ENCODE results near the gene TDRD12.

DNA sequence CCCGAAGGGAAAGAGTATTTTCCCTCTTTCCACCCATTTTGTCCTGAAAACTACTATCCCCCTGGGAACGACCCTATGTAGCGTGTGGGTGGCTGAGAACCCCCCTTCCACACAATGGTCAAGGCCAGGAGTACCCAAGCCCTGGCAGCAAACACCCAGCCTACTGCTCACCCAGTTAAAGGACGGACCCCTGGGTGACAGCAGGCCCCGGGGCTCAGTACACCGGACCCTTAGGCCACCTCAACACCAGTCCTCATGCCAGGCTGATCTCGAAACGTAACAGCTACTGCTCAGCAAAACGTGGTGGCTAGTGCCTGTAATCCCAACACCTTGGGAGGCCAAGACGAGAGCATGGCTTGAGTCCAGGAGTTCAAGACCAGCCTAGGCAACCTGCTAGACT lies 46.0 kb upstream of the TDRD12 start:
- TF ChIP-seq, protein P1, sequence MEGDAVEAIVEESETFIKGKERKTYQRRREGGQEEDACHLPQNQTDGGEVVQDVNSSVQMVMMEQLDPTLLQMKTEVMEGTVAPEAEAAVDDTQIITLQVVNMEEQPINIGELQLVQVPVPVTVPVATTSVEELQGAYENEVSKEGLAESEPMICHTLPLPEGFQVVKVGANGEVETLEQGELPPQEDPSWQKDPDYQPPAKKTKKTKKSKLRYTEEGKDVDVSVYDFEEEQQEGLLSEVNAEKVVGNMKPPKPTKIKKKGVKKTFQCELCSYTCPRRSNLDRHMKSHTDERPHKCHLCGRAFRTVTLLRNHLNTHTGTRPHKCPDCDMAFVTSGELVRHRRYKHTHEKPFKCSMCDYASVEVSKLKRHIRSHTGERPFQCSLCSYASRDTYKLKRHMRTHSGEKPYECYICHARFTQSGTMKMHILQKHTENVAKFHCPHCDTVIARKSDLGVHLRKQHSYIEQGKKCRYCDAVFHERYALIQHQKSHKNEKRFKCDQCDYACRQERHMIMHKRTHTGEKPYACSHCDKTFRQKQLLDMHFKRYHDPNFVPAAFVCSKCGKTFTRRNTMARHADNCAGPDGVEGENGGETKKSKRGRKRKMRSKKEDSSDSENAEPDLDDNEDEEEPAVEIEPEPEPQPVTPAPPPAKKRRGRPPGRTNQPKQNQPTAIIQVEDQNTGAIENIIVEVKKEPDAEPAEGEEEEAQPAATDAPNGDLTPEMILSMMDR (conservative IDR thresholded peaks at IDR 0.05) = no peak
- TF ChIP-seq EZH2 (IDR thresholded peaks at IDR 0.05; ENCODE audit: low read depth) = no peak

Measured in PC-9 (cell line).